GM21723 (cell line): ENCODE data around the gene ANKRD42.
"Not testable (repeated sequence)": the region's sequence is repeated elsewhere in the genome, so short reads cannot be mapped to it uniquely, and the experiment has no call there.

Experiments
- ATAC-seq: cut with Tn5 transposase; IDR thresholded peaks from one replicate; pipeline ENCODE4 v1.9.1; 2021; ENCODE audit warnings: mild to moderate bottlenecking, moderate library complexity; ENCODE audit not compliant: unreplicated experiment

The ANKRD42 gene

GRCh38 chr11:83235825-83236224 lies 42.3 kb downstream of the ANKRD42 start:
- no peak for ATAC-seq

DNA sequence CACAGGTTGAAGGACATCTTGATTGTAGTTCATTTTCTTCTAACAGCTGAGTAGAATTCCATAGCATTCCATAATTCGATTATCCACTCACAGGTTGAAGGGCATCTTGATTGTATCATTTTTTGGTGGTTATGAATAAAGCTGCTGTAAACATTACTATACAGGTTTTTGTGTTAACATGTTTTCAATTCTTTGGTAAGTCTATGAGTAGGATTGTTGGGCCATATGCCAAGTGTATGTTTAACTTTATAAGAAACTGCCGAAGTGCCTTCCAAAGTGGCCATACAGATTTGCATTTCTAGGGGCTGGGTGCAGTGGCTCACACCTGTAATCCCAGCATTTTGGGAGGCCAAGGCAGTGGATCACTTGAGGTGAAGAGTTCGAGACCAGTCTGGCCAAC lies 44.6 kb downstream of the ANKRD42 start:
- no peak for ATAC-seq

GRCh38 chr11:83241291-83241946 lies 47.9 kb downstream of the ANKRD42 start:
- peak; percentile 71 for ATAC-seq

GRCh38 chr11:83249445-83249844 lies 55.9 kb downstream of the ANKRD42 start:
- ATAC-seq, result no peak

DNA sequence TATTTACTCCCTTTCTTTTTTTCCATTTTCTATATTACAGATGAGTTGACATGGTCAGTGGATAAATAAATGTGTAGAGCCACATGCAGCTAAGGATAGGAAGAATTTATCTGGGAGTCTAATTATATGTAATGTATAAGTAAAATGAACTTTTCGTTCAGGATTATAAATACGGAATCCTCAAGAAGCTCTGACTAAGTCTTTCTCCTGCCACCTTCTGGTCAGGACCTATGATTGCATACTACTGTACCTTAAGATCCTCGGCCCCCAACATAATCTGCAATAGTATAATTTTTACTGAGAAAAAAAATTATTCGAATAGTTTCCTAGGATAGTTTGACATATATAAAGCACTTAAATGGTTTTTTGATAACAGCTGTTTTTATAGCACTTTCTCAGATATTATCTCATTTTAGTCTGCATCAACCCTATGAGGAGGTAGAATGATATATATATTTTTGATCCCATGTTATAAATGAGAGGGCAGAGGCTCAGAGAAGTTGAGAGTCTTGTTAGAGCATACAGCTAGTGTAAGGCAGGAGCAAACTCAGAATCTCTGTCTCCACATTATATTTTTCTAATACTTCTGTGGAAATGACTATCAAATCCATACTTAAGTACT lies 56.6 kb downstream of the ANKRD42 start:
- peak; percentile 71 for ATAC-seq

- no peak for ATAC-seq
These were observed 58.8 kb downstream of the ANKRD42 start for GRCh38 chr11:83252266-83252665.

GRCh38 chr11:83252941-83253340 lies 59.4 kb downstream of the ANKRD42 start:
- ATAC-seq, result no peak

GRCh38 chr11:83255366-83255765 lies 61.9 kb downstream of the ANKRD42 start:
- ATAC-seq, result no peak

DNA sequence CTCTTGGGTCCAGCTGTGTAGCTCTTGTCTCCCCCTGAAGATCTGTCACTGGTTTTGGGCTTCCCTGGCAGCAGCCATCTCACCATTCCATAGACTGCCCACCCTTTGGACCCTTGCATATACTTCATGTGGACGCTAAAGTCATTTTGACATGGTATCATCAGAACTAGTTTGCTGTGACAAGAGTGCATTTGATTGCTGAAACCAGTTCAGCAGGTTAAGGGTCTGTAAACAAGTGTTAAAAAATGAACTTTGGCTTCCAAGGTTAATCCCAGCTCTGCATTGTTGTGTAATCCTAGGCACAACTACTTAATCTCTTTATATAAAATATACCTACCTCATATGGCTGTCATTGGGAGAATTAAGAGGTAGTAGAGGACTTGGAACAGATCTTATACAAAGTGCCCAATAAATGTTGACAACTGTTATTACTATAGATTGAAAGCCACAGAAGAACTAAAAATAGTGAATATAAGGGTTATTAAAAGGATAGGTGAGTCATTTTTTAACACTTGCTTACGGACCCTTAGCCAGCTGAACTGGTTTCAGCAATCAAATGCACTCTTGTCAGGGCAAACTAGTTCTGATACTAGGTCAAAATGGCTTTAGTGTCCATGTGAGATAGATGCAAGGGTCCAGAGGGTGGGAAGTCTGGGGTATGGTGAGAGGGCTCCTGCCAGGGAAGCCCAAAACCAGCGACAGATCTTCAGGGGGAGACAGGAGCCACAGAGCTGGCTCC lies 63.3 kb downstream of the ANKRD42 start:
- no peak for ATAC-seq

GRCh38 chr11:83257761-83258168 lies 64.3 kb downstream of the ANKRD42 start:
- no peak for ATAC-seq

DNA sequence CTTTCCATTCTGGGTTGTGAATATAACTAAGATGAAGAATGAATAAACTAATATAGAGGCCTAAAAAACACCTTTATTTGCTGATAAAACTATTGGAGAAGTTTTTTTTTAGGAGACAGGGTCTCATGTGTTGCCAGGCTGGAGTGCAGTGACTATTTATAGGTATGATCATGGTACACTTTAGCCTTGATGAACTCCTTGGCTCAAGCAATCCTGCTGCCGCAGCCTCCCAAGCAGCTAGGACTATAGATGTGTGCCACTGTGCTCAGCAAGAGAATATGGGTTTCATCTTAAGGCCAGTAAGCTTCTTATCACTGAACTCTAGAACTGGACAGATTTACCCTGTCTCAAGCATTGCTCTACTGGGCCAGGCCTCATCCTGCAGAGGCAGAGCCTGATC lies 66.0 kb downstream of the ANKRD42 start:
- no peak for ATAC-seq

DNA sequence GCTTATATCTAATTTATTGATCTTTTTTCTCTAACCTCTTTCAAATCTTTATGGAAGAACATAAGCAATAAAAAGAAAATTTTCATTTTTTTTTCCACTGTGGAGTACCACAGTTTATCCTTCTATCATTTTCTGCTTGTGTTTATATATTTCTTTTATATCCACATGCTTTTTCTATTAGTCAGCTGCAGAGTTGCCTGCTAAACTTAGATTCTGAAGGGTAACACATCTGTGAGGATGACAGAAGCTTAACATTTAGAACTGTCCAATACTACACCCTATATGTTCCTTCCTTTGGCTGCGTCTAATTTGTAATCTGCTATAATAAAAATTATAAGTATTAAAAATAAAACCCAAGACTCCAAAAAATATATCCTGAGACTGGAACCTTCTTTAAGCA lies 71.8 kb downstream of the ANKRD42 start:
- ATAC-seq, result no peak

DNA sequence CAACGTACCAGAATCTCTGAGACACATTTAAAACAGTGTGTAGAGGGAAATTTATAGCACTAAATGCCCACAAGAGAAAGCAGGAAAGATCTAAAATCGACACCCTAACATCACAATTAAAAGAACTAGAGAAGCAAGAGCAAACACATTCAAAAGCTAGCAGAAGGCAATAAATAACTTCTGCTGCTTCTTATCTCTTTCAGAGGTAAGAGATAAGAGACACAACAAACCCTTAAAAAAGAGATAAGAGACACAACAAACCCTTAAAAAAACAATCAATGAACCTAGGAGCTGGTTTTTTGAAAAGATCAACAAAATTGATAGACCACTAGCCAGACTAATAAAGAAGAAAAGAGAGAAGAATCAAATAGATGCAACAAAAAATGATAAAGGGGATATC lies 75.6 kb downstream of the ANKRD42 start:
- not testable (repeated sequence) for ATAC-seq

GRCh38 chr11:83271734-83272133 lies 78.2 kb downstream of the ANKRD42 start:
- ATAC-seq, result not testable (repeated sequence)

DNA sequence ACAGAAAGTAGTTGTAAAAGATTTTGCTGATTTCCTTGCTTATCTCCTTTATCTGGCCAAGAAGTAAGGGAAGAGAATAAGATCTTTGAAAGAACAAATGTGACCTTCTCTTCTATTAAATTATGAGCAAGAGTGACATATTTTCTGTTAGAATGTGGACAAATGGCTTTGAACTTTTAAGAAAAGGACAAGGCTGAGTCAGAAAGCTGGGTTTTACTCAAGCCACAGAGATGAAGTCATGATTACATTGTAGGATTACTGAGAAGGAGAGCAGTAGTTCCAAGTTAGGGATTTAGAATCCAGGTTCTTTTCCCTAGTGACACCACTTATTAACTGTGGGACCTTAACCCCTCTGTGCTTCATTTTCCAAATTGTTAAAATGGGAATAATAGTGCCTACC lies 79.1 kb downstream of the ANKRD42 start:
- no peak for ATAC-seq

DNA sequence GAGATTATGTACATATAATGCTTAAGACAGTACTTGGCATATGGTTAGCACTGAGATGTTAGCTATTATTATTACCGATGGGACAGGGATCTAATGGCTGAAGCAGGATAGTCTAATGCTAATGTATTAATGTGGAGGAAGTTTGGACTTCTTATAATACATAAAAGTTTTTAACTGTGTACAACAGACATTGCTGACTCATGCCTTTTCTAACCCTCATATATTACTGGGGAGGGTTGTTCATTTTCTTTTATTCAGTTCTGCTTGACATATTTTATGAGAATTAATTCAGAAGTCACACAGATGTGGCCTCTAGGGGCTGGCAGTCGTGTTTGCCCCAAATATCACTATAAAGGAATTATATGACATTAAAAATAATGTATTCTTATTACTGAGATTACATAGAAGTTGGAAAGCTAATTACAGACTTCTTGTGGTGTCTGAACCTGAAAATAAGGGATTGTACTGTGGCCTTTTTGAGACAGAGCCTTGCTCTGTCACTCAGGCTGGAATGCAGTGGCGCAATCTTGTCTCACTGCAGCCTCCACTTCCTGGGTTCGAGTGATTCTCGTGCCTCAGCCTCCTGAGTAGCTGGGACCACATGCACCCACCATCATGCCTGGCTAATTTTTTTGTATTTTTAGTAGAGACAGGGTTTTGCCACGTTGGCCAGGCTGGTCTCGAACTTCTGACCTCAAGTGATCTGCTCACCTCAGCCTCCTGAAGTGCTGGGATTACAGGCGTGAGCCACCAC lies 82.6 kb downstream of the ANKRD42 start:
- ATAC-seq, result no peak

- ATAC-seq, result no peak
These were observed 84.8 kb downstream of the ANKRD42 start for GRCh38 chr11:83278351-83278750.

- ATAC-seq, result no peak
These were observed 86.7 kb downstream of the ANKRD42 start for GRCh38 chr11:83280256-83280655.

DNA sequence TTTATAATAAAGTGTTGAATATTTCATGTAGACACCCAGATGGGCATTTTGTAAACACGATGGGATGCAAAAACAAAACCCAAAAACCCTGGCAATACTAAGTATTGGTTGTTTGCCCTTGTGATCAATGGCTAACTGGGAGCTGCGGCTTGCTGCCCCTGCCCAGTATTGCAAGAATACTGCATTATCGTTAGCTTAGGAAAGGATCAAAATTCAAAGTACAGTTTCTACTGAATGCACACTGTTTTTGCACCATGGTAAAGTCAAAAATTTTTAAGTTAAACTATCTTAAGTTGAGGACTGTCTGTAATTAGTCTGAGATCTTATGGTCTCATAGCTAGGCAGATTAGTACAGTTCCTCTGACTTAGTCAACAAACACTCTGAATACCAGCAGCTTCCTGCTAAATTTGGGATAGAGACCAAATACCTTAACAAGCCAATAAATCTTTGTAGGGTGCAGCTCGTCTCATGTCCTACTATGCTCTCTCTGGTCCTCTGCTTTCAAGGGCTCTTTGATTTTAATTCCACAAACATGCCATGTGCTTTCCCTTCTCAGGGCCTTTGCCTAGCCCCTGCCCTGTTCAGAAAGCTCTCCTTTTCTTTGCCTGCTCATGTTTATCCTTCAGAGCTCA lies 88.7 kb downstream of the ANKRD42 start:
- no peak for ATAC-seq

DNA sequence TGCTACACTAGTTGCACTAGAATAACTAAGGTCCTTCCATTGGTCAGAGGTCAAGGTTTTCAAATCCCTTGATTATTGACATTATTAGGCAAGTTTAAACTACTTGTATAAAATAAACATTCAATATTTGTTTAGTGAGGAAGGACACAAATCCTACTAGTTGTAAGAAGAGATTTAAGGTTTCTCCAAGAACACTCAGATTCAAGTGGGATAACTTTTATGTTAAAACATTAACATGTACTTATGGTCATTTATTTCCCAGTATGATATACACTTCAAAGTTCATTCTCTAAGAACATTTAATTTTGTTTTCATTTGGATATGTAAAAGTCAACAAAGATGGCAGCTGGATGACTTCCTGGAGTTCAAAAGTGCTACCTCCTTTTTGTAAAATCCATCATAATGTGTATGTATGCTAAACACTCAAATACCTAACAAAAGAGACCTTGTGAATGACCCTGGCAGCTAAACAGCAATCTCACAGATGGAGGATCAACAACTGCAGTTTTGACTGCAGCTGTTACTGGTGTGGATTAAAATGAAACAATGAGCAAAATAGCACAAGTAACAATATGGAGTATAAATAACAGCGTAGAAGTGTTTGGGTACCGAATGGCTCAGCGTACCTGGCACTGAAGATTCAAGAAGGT lies 91.1 kb downstream of the ANKRD42 start:
- ATAC-seq, result no peak
